Esophagus squamous epithelium (tissue), 5 donors: ENCODE measurements around the gene RER1. TPM values are rescaled to one million over a fixed set of nuclear protein-coding genes. Genes with fewer than 3 reads are reported as not detected.

ENCODE experiments used
- DNase-seq: peaks from one replicate; lab custom pipeline; 2025; lab: John Stamatoyannopoulos, UW
- H3K27ac ChIP-seq, 4 donors: fragments of 200-600 bp; sonication (generic); one replicate each; pipeline ENCODE4 v1.5.1; 2016 to 2019; ENCODE audit warnings: mild to moderate bottlenecking in 1 of 4
- H3K27me3 ChIP-seq, 4 donors: fragments of 200-600 bp; sonication (generic); 1 replicate in 3 of 4; 2 replicates in 1 of 4; pipeline versions ENCODE4 v1.5.1 to v1.6.0; 2017 to 2021; ENCODE audit warnings: antibody characterized with exemption in 1 of 4
- H3K36me3 ChIP-seq, 3 donors: fragments of 200-600 bp; sonication (generic); one replicate each; pipeline ENCODE4 v1.5.1; 2016 to 2019
- H3K4me1 ChIP-seq, 3 donors: fragments of 200-600 bp; sonication (generic); one replicate each; pipeline ENCODE4 v1.5.1; 2017 to 2019
- H3K4me3 ChIP-seq, 4 donors: fragments of 200-600 bp; sonication (generic); 1 replicate in 3 of 4; 2 replicates in 1 of 4; pipeline ENCODE4 v1.5.1; 2016 to 2019; ENCODE audit warnings: mild to moderate bottlenecking in 2 of 4, moderate library complexity in 1 of 4
- H3K9me3 ChIP-seq, 3 donors: fragments of 200-600 bp; sonication (generic); one replicate each; pipeline ENCODE4 v1.5.1; 2016 to 2019
- POLR2A ChIP-seq, 4 donors: fragments of 450-650 bp; IDR thresholded peaks; one replicate each; pipeline ENCODE4 v1.6.1; 2017; ENCODE audit warnings: antibody characterized with exemption in 4 of 4, mild to moderate bottlenecking in 4 of 4, moderate library complexity in 3 of 4
- whole genome bisulfite sequencing, 2 donors: methylation state at CpG; one replicate each; pipeline ENCODE4 v1.1.5; 2018; 5-methylcytosine and 5-hydroxymethylcytosine counted together
- intact Hi-C: fragments of 100-400 bp; cut with DNase I; formaldehyde crosslinking; loops from one replicate; pipeline ENCODE4 v1.15.0; 2022
- total RNA-seq, 4 donors: library from RNA; depleted of rRNA; stranded (reverse); fragments of >200 nt; gene quantifications; one replicate each; pipeline ENCODE4 v1.1.0, GENCODE V29; 2016
- TF ChIP-seq, protein P1 (sequence below), 6 experiments: fragments of 450-650 bp in 4 of 6; fragments of 200-600 bp in 2 of 6; sonication (generic) in 2 of 6; IDR thresholded peaks; one replicate each; pipeline ENCODE4 v1.5.1; 2016 to 2019; ENCODE audit warnings: antibody characterized with exemption in 6 of 6, mild to moderate bottlenecking in 4 of 6, moderate library complexity in 4 of 6
- donor health status: DM: yes; HTN: yes; CAD: no.

The RER1 gene
- total RNA-seq, 4 donors from 2014 or later = 63.3 to 136 (median 75.7) TPM

DNA sequence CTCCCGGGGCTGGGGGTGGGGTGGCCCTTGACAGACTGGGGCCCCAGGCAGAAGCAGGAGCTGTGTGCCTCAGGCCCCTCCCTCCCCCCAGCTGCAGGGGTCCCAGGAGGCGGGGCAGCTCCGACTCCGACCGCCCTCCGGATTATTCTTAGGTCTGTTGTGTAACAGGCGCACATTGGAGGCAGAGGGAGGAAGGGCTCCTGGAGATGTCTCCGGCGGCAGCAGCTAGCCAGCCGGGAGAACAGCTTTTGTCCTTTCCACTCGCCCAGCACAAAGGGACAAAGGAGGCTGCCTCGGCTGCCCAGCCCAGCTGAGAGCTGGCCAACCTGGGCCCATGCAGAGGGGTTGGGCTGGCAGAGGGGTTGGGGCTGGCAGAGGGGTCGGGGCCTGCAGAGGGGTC is 54.8 kb downstream of the RER1 start:
- no peak for TF ChIP-seq POLR2A (IDR thresholded peaks at IDR 0.05)
- WGBS, 2 donors = 50% methylated on average over 8 of the region's 13 CpGs; no CpG with 5 or more reads in 1 of the 2 donors
- no peaks in the 10 kb centered on the region for H3K36me3 ChIP-seq
- no peak overlapping the region for H3K27ac ChIP-seq
- intact Hi-C loops = no loop called here
- H3K9me3 ChIP-seq = no peaks in the 10 kb centered on the region
- H3K27me3 ChIP-seq = peaks cover 0 to 80% (median 2%) of the 10 kb centered on the region in 4 donors
- peaks cover 0 to 13% (median 13%) of the 10 kb centered on the region in 3 donors for H3K4me1 ChIP-seq
- DNase-seq = no peak
- H3K4me3 ChIP-seq = no peak overlapping the region

DNA sequence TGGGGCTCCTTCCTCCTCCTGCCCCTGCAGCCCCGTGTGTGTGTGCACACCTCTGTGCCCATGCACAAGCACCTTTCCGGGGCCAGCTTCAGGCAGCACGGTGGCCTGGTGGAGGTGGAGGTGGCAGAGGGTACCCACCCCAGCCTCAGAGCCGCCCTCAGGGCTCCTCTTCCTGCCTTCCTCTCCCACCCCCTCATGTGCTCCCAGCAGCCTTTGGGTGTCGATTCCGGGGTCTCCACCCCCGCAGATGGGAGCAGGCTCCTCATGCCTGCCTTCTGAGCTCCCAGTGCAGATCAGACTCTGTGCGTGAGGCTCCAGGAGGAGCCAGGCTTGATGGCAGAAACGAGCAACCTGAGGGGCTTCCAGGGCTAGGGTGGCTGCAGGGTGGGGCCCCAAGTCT is 55.2 kb downstream of the RER1 start:
- intact Hi-C loops = no loop called here
- Histone ChIP-seq H3K36me3 (no peaks in the 10 kb centered on the region), H3K27me3 (peaks cover 0 to 80% (median 2%) of the 10 kb centered on the region in 4 donors), H3K27ac (no peak overlapping the region), H3K4me1 (peaks cover 0 to 13% (median 13%) of the 10 kb centered on the region in 3 donors), H3K4me3 (no peak overlapping the region), H3K9me3 (no peaks in the 10 kb centered on the region)
- WGBS, 2 donors = 0 to 80% methylated on average over 1 to 2 of the region's 9 CpGs
- no peak for DNase-seq
- TF ChIP-seq POLR2A (IDR thresholded peaks at IDR 0.05) = no peak
- TF ChIP-seq, protein P1, sequence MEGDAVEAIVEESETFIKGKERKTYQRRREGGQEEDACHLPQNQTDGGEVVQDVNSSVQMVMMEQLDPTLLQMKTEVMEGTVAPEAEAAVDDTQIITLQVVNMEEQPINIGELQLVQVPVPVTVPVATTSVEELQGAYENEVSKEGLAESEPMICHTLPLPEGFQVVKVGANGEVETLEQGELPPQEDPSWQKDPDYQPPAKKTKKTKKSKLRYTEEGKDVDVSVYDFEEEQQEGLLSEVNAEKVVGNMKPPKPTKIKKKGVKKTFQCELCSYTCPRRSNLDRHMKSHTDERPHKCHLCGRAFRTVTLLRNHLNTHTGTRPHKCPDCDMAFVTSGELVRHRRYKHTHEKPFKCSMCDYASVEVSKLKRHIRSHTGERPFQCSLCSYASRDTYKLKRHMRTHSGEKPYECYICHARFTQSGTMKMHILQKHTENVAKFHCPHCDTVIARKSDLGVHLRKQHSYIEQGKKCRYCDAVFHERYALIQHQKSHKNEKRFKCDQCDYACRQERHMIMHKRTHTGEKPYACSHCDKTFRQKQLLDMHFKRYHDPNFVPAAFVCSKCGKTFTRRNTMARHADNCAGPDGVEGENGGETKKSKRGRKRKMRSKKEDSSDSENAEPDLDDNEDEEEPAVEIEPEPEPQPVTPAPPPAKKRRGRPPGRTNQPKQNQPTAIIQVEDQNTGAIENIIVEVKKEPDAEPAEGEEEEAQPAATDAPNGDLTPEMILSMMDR (IDR thresholded peaks at IDR 0.05) = no peak

DNA sequence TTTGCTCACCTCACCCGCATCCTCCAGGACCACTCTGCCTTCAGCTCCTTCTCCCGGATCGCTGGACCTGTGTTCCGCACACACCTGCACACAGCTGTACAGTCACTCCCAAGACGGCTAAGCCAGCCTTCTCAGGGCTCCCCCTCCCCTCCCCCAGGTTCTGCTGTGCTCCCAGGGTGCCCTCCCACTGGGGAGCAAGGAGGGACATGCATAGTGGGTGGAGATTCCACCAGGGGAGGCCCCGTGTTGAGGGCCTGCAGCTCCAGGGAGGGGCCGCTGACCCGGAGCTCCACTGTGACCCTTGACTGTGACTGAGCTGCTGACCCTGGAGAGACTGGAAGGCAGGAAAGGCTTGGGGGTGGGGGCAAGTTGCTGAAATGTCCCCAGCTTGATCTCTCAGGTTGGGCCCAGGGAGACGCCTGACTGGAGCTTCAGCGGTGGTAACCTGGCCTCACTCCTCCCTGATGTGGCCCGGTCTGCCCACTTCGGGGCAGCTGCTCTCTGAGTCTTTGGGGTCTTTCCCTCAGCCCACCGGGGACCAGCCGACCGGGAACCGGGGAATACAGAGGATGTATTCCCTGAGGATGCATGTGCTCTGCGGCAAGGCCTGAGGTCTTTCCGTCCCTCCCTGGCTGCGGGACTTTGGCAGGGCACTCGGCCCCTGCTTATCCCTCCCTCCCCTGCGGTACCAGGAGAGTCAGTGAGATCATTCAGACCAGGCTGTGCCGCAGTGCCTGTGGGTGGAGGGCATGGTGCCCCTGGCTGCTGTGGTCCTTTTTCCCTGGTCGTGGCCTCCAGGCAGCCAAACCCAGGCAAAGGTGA is 55.8 kb downstream of the RER1 start:
- H3K4me1 ChIP-seq = peaks cover 0 to 13% (median 13%) of the 10 kb centered on the region in 3 donors
- intact Hi-C loops = no loop called here
- peaks cover 0 to 5% (median 0%) of the 10 kb centered on the region in 3 donors for H3K36me3 ChIP-seq
- H3K4me3 ChIP-seq = no peak overlapping the region
- H3K9me3 ChIP-seq = no peaks in the 10 kb centered on the region
- 60 to 64% methylated on average over 1 to 10 of the region's 23 CpGs for WGBS, 2 donors
- no peak for TF ChIP-seq POLR2A (IDR thresholded peaks at IDR 0.05)
- TF ChIP-seq, protein P1 (IDR thresholded peaks at IDR 0.05) = no peak
- no peak for DNase-seq
- H3K27ac ChIP-seq = no peak overlapping the region
- peaks cover 0 to 80% (median 2%) of the 10 kb centered on the region in 4 donors for H3K27me3 ChIP-seq

DNA sequence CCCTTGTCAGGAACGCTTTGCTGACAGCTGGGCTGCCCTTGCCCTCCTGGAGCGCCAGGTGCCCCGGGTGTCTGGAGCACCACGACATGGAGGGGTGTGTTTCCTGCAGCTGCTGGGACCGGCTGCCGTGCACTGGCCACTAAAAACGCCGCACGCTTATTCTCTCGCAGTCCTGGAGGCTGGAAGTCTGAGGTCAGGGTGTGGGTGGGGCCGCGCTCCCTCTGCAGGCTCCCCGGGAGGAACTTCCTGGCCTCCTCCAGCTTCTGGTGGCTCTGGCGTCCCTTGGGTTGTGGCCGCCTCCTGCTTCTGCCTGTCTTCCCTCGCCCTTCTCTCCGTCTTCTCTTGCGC is 56.4 kb downstream of the RER1 start:
- intact Hi-C loops = no loop called here
- H3K27ac ChIP-seq = no peak overlapping the region
- DNase-seq = no peak
- no peak overlapping the region for H3K4me3 ChIP-seq
- peaks cover 0 to 7% (median 0%) of the 10 kb centered on the region in 3 donors for H3K36me3 ChIP-seq
- WGBS, 2 donors = 62 to 75% methylated on average over 6 to 15 of the region's 18 CpGs
- H3K4me1 ChIP-seq = peaks cover 0 to 11% (median 9%) of the 10 kb centered on the region in 3 donors
- TF ChIP-seq, protein P1 (IDR thresholded peaks at IDR 0.05) = no peak
- no peak for TF ChIP-seq POLR2A (IDR thresholded peaks at IDR 0.05)
- H3K9me3 ChIP-seq = no peaks in the 10 kb centered on the region
- H3K27me3 ChIP-seq = peaks cover 0 to 80% (median under 1%) of the 10 kb centered on the region in 4 donors

DNA sequence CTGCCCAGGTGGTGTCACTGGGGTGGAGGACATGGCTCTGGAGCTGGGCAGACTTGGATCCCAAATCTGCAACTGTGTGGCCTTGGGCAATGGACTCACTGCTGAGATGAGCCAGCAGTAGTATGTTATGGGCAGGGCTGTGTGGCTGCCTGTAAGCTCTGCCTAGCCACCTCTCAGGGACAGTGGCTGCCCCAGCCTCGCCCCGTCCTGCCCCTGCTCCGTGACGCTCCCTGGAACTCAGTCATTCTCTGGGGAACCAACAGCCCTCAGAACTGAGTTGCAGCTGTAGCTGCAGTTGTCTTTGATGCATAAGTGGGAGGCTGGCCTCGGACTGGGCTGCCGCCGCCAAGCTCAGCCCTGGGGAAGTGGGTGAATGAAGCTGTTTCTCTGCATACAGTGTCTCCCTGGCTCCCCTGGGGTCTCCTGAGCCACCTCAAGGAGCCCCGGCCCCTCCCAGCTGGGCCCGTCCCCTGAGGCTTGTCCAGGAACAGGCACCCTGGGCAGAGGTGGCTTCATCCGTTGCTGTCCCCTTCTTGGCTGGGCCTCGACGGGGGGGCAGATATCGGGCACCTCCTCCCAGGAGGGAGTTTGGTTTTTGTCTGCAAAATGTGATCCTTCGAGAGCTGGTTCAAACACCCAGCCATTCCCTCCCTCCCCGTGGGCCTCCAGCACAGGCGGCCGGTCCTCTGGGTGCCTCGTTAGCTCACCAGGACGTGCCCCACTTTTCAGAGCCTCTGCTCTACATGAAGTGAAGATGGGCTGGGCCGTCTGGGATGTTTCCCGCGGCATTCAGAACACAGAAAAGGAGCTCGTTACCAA is 58.2 kb downstream of the RER1 start:
- no peak for TF ChIP-seq POLR2A (IDR thresholded peaks at IDR 0.05)
- TF ChIP-seq, protein P1 (IDR thresholded peaks at IDR 0.05) = no peak
- intact Hi-C loops = no loop called here
- no peak overlapping the region for H3K27ac ChIP-seq
- 69 to 80% methylated on average over 11 to 17 of the region's 23 CpGs for WGBS, 2 donors
- no peak for DNase-seq
- peaks cover 0 to under 1% (median 0%) of the 10 kb centered on the region in 3 donors for H3K4me1 ChIP-seq
- peaks cover 0 to 7% (median 0%) of the 10 kb centered on the region in 3 donors for H3K36me3 ChIP-seq
- H3K4me3 ChIP-seq = no peak overlapping the region
- H3K9me3 ChIP-seq = no peaks in the 10 kb centered on the region
- H3K27me3 ChIP-seq = peaks cover 0 to 80% (median 0%) of the 10 kb centered on the region in 4 donors
